HG03039 (cell line): ENCODE results near the gene ZNF665.
"Not testable (repeated sequence)": the region's sequence is repeated elsewhere in the genome, so short reads cannot be mapped to it uniquely, and the experiment has no call there.

Experiments
- ATAC-seq: cut with Tn5 transposase; IDR thresholded peaks from one replicate; pipeline ENCODE4 v1.9.1; 2021; ENCODE audit warnings: mild to moderate bottlenecking, moderate library complexity; ENCODE audit not compliant: unreplicated experiment

The ZNF665 gene

DNA sequence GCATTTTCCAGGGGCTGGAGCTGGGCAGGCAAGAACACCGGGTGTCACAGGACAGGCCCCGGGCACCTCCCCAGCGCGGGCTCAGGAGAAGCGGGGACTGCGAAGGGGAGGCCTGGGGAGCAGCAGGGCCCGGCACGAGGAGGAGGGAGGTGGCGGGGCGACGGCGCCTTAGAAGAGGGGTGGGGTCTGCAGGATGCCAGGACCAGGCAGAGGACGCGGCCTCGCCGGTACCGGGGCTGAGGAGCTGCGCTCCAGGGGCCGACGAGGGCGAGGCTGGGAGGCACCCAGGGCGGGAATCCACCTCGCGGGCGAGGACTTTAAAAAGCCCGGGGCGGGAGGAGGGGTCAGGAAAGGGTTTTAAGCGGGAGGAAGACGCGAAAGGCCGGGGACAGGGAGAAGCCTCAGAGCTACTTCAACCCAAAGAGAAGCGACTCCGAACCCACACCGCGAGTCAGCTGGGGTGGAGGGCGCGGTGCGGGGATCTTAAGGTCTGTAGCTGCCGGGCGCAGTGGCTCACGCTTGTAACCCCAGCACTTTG is 35.0 kb downstream of the ZNF665 start:
- no peak for ATAC-seq

DNA sequence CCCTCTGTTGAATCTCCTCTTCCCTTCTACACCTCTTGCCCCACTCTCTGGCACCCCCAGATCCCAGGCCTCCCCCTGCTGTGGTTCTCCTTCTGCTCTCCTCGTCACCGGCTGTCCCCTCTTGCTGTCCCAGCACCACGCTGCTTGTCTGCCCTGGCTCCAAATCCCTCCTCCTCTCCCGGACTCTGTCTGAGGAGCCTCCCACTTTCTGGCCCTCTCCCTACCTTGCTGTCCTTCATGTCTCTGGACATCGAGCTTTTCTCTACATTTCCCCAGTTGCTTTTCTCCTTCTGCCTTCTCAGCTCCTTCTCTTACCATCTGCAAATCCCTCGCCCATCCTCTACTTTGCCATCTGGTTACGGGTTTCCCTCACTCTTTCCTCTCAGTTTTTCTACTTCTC is 35.5 kb downstream of the ZNF665 start:
- ATAC-seq = no peak

DNA sequence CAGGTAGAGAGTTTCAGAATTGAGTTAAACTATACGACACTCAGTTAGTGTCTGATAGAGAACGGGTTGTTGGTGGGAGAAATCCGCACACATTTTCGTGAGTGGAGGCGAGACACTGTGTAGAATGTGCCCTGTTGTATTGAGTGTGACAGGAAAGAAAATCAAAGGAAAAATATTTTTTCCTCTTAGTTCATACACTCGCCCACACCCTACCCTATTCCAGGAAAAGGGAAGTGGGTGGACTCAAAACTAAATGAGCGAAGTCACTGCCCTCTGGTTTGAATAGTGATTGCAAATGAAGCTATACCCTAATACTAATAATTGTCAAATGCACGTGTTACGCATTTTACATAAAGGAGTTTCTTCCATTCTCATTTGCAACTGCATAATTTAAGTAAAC is 36.3 kb downstream of the ZNF665 start:
- ATAC-seq = no peak

DNA sequence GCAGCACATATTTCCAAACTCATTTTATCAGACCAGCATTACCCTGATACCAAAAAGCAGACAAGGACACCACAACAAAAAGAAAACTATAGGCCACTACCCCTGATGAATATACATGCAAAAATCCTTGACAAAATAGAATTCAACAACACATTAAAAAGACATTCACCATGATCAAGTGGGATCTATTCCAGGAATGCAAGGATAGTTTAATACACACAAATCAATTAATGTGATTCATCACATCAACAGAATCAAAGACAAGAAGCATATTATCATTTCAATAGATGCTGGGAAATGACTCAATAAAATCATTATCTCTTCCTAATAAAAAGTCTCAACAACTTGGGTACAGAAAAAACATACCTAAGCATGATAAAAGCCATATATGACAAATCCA is 45.5 kb downstream of the ZNF665 start:
- no peak for ATAC-seq

DNA sequence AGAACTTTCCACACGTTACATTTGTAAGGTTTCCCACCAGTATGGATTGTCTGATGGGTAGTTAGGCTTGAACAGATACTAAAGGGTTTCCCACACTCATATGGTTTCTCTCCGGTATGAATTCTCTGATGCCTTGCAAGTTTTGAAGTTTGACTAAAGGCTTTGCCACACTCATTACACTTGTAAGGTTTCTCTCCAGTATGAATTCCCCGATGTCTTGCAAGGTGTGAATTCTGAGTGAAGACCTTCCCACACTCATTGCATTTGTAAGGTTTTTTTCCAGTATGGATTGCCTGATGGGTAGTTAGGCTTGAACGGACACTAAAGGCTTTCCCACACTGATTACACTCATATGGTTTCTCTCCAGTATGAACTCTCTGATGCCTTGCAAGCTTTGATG is 52.8 kb downstream of the ZNF665 start:
- ATAC-seq = no peak

DNA sequence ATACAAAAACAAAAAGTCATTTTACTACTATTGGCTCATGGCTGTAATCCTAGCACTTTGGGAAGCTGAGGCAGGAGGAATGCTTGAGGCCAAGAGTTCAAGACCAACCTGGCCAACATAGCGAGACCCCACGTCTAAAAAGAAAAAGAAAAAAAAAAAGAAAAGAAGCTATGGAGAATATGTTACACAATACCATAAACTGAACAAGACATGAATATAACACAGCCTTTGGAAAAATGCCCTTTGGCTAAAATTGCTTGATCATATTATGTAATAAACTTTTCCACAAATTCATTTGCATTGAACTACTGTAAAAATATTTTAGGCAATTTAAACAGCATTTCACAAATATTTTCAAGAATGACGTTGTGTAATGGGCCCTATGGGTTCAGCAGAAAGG is 56.7 kb downstream of the ZNF665 start:
- no peak for ATAC-seq

DNA sequence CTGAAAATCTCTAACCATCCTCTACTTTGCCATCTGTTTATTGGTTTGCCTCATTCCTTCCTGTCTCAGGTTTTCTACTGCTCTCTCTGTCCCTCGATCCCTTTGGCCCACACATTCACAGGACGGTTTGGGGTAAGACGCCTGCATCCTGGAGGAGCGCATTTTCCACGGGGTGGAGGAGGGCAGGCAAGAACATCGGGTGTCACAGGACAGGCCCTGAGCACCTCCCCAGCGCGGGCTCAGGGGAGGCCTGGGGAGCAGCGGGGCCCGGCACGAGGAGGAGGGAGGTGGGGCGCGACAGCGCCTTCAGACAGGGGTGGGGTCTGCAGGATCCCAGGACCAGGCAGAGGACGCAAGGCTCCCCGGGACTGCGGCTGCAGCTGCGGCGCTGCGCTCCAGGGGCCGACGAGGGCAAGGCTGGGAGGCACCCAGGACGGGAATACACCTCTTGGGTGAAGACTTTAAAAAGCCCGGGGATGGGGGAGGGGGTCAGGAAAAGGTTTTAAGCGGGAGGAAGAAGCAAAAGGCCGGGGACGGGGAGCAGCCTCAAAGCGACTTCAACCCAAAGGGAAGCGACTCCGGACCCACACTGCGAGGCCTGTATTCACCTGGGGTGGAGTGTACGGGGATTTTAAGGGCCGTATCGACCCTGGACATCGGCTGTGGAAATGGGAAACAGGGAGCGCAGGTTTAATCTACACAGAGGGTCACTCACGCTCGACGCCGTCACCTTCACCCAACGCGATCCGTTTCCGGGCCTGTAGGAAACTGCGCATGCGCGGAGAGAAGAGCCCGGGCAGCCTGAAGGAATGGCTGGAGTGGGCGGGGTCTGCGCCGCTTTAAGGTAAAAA is 60.8 kb downstream of the ZNF665 start, which contains the start of gene ZNF415:
Gene ZNF415, minus strand, starts transcription at position 770 of the 851 bp plus-strand sequence. CDS start 10,234 bp downstream, outside the sequence.
- ATAC-seq = no peak

DNA sequence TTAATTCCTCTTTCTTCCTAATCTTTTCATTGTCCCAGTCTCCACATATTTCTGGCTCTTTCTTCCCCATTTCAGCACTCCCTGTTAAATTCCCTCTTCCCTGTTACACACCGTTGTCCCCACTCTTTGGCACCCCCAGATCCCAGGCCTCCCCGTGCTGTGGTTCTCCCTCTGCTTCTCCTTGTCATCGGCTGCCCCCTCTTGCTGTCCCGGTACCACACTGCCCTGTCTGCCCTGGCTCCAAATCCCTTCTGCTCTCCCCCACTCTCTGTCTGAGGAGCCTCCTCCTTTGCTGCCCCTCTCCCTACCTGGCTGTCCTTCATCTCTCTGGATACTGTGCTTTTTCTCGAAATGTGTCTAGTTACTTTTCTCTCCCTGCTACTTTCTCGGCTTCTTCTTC is 61.4 kb downstream of the ZNF665 start:
- ATAC-seq = no peak

DNA sequence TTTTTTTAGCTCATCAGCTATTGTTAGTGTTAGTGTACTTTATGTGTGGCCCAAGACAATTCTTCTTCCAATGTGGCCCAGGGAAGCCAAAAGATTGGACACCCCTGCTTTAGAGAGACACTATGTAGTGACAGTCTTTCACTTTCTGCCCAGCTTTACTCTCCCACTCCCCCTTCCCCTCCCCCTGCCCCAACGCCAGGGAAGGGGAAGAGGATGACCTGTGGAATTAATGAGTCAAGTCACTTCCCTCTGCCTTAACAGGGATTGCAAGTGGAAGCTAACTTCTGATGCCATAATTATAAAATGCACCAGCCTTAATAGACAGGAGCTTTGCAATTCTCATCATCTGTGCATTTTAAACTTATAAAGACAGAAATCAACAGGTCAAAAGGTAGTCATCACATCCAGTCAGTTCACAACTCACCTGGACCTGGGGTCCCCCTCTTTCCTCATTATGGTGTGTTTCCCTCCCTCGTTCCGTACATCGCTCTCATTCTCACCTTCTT is 62.0 kb downstream of the ZNF665 start:
- ATAC-seq = no peak

DNA sequence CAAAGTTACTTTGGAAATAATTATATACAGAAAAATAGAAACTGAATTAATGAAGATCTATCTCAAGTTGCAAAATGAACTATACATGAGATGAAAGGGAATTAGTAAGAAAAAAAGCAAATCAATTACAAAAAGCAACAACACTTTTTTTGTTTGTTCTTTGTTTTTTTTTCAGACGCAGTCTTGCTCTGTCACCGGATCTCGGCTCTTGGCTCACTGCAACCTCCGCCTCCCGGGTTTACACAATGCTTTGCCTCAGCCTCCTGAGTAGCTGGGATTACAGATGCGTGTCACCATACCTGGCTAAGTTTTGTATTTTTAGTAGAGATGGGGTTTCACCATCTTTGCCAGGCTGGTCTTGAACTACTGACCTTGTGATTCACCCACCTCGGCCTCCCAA is 62.7 kb downstream of the ZNF665 start:
- no peak for ATAC-seq

DNA sequence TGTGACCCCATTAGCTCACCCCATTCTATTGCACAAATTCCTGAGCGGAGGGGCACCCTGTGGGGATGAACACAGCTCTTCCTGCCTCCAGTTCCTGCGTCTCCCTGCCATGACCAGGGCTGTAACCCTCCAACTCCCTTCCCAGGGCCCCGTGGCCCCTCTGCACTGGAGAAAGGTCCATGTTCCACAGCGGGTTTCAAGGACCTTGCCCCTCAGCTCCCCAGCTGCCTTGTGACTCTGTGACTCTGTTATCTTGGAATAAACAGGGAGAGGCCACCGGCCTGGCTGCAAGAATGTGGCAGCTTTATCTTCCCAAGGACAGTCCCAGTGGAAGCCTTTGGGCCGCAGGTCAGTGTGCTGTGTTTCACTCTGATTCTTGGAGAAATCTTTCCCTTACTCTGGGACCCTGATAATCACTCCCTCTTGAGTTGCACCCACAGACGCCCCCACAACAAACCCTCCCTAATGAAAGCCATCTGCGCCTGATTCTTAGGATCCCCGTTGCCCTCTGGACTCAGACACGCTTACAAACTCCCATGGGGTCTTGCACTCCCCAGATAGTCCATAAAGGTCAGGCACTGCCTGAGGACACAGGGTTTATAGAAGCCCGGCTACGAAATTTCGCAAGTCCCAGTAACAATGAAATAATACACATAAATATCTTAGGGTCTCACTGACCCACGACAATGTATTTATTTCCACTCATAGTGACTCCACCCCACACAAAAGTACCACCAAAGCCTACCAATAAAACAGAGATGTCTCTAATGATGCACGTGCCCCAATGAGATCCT is 66.2 kb downstream of the ZNF665 start:
- ATAC-seq = not testable (repeated sequence)

DNA sequence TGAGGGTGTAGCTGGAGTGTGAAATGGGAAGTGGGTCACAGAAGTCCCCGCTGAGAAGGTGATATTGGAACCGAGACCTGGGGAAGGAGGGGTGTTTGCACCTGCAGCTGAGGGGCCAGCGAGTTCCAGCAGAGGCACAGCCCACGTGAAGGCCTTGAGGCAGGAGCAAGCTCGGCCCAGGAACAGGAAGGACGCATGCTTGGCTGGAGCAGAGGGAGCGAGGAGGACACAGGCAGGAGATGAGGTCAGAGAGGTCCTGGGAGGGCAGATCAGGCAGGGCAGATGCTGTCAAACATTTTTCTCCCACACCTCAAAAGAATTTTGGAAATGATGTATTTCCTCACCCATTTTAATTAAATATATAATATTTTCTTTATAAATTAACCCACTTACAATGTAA is 69.8 kb downstream of the ZNF665 start:
- no peak for ATAC-seq
